IPS-20b (cell line): ENCODE measurements around the gene OR2T27.
"Not testable (repeated sequence)": the region's sequence is repeated elsewhere in the genome, so short reads cannot be mapped to it uniquely, and the experiment has no call there.

Experiments
- H3K27ac ChIP-seq: one replicate; pipeline ENCODE4 v1.5.1; 2013; ENCODE audit warnings: low read length
- H3K27me3 ChIP-seq: 2 replicates; pipeline ENCODE4 v1.6.1; 2013; ENCODE audit warnings: mild to moderate bottlenecking, low read length, inconsistent platforms; ENCODE audit not compliant: insufficient read depth
- H3K36me3 ChIP-seq: 2 replicates; pipeline ENCODE4 v1.6.1; 2013; ENCODE audit warnings: low read depth, mild to moderate bottlenecking, inconsistent platforms, low read length, moderate library complexity; ENCODE audit not compliant: insufficient read depth
- H3K4me1 ChIP-seq: 2 replicates; pipeline ENCODE4 v1.6.1; 2013; ENCODE audit warnings: mild to moderate bottlenecking, control low read depth, inconsistent platforms, low read length, moderate library complexity; ENCODE audit not compliant: insufficient read depth
- H3K4me3 ChIP-seq: 2 replicates; pipeline ENCODE4 v1.5.1; 2013; ENCODE audit warnings: mild to moderate bottlenecking, low read length, inconsistent platforms
- H3K9ac ChIP-seq: 2 replicates; pipeline ENCODE4 v1.6.1; 2013; ENCODE audit warnings: low read depth, mild to moderate bottlenecking, inconsistent platforms, low read length, moderate library complexity
- H3K9me3 ChIP-seq: 2 replicates; pipeline ENCODE4 v1.6.1; 2013; ENCODE audit warnings: mild to moderate bottlenecking, low read depth, low read length, inconsistent platforms; ENCODE audit not compliant: insufficient read depth

Gene OR2T27

DNA sequence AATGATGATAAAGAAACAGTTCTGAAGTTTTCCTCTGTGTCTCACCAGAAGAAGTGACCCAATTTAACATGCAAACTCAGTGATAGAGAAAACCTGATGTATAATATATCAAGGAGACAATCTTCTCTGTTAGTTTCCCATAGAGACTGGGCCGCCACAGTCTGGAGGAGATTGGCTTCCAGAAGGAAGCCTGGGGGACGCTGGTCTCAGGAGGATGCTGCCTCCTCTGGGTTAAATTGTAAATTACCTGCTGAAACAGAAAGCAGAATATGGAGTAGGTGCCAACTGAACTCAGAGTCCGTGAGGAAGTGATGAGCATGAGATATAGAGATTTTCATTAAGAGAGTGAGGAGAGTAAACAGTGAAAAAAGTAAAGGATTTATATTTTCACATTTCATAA is 31.5 kb upstream of the OR2T27 start:
- no peaks in the 10 kb centered on the region for H3K36me3 ChIP-seq

GRCh38 chr1:248681651-248682050 is 26.3 kb upstream of the OR2T27 start:
- no peaks in the 10 kb centered on the region for H3K27me3 ChIP-seq
- H3K9ac ChIP-seq, result no peak overlapping the region
- H3K4me3 ChIP-seq, result no peak overlapping the region; the same call in 1 of the 2 replicates
- no peaks in the 10 kb centered on the region for H3K4me1 ChIP-seq
- no peak overlapping the region for H3K27ac ChIP-seq
- H3K36me3 ChIP-seq, result no peaks in the 10 kb centered on the region
- H3K9me3 ChIP-seq, result peaks cover 77% of the 10 kb centered on the region

More for the DNA sequence above, 31.5 kb upstream of the OR2T27 start:
- Histone ChIP-seq H3K4me3 (no peak overlapping the region), H3K27me3 (no peaks in the 10 kb centered on the region), H3K9me3 (peaks cover 82% of the 10 kb centered on the region), H3K9ac (no peak overlapping the region), H3K27ac (no peak overlapping the region), H3K4me1 (no peaks in the 10 kb centered on the region)

GRCh38 chr1:248670003-248670402 is 14.7 kb upstream of the OR2T27 start:
- no peak overlapping the region for H3K9ac ChIP-seq
- H3K27me3 ChIP-seq, result no peaks in the 10 kb centered on the region
- no peaks in the 10 kb centered on the region for H3K36me3 ChIP-seq
- H3K4me1 ChIP-seq, result no peaks in the 10 kb centered on the region
- no peak overlapping the region for H3K4me3 ChIP-seq
- H3K9me3 ChIP-seq, result peaks cover 79% of the 10 kb centered on the region
- H3K27ac ChIP-seq, result no peak overlapping the region

DNA sequence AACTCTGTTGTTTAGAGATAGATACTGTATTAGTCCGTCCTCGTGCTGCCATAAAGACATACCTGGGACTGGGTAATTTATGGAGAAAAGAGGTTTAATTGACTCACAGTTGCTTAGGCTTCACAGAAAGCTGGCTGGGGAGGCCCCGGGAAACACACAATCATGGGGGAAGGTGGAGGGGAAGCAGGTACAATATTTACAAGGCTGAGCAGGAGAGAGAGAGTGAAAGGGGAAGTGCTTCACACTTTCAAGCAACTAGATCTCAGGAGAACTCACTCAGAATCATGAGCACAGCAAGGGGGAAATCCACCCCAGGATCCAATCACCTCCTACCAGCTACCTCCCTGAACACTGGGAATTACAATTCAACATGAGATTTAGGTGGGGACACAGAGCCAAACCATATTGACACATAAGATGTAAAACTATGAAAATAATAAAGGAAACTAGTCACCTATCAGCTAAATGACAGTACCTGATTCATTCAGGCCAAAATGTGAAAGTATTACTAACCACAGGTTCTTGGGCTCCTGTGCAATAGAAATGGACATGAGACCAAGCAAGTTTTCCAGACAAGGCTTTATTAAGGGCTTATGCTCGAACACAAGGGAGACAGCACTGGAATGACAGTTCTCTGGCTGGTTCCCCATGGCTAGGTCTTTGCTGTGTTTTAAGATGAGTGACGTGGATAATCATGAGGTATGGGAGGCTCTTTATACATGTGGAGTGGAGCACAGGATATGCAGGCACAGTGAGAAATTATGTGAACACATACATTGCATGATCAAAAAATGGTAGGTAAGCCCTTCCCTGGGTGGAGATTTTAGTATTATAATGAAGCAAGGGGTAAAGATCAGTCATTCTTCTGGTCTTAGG is 8.4 kb upstream of the OR2T27 start:
- H3K27ac ChIP-seq, H3K4me3 ChIP-seq, H3K36me3 ChIP-seq, H3K27me3 ChIP-seq, H3K4me1 ChIP-seq, H3K9ac ChIP-seq: not testable (repeated sequence)
- H3K9me3 ChIP-seq, result peaks cover 60% of the 10 kb centered on the region

- not testable (repeated sequence) for H3K4me3 ChIP-seq, H3K9ac ChIP-seq, H3K27me3 ChIP-seq, H3K36me3 ChIP-seq, H3K27ac ChIP-seq, H3K4me1 ChIP-seq
- H3K9me3 ChIP-seq, result peaks cover 27% of the 10 kb centered on the region
These were observed 1.5 kb upstream of the OR2T27 start for GRCh38 chr1:248656797-248657196.

DNA sequence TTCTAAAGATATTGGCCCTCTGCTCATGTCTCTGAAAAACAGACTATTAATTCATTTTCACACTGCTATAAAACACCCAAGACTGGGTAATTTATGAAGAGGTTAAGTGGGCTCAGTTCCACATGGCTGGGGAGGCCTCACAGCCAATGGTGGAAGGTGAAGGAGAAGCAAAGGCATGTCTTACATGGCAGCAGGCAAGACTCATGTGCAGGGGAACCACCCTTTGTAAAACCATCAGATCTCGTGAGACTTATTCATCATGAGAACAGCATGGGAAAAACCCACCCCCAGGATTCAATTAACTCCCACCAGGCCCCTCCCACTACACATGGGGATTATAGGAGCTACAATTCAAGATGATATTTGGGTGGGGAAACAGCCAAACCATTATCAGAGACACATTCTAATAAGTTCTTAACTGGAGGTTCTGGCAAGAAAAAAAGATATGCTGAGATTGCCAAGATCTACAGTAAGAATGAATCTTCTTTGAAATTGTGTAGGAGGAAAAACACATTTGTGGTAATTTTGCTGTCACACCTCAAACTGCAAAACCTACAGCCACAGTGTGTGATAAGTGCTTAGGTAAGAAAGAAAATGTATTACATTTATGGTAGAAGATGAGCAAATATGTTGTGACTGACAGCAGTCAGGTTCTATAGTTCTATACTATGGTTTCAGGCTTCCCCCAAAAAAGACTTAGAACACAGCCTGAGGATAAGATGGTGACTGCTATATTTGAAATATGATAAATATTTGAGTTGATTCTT is 6.4 kb downstream of the OR2T27 start:
- H3K4me3 ChIP-seq, H3K36me3 ChIP-seq, H3K27ac ChIP-seq, H3K4me1 ChIP-seq, H3K27me3 ChIP-seq, H3K9ac ChIP-seq: not testable (repeated sequence)
- H3K9me3 ChIP-seq, result peaks cover 17% of the 10 kb centered on the region

- not testable (repeated sequence) for H3K9ac ChIP-seq, H3K4me3 ChIP-seq, H3K27me3 ChIP-seq, H3K4me1 ChIP-seq, H3K36me3 ChIP-seq, H3K27ac ChIP-seq, H3K9me3 ChIP-seq
These were observed 10.2 kb downstream of the OR2T27 start, which contains the start of gene OR2T35 for GRCh38 chr1:248645178-248645577. OR2T35 (minus strand) TSS chr1:248645278; CDS start chr1:248639258, 6,020 bp downstream.

DNA sequence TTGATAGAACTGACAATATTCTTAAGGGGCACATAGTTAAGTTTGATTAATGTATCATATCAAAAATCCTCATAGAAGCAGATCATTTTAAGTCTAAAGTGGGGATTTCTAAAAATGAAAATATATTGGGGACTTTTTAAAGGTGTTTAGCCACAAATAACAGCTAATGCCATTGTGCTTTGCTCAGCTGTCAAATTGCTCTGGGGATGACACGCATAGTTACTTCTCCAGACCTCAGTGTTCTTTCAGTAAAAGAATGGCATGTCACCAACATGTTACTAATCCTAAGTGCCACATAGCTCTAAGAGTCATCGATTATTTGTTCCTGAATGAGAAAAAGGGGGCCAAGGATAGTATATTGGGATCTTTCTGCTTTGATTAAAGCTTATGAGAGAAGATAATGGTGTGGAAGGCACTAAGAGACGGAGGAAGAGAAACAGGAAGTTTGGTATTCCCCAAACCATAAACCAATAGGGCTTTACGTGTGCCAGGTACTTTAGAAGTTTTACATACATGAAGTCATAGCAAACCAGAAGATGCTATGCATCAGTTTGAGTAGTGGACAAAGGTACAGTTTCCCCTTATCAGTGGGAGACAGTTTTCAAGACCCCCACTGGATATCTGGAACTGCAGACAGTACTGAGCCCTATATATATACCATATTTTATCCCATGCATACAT is 12.2 kb downstream of the OR2T27 start:
- not testable (repeated sequence) for H3K4me3 ChIP-seq, H3K27me3 ChIP-seq, H3K9ac ChIP-seq, H3K9me3 ChIP-seq, H3K36me3 ChIP-seq, H3K27ac ChIP-seq, H3K4me1 ChIP-seq

DNA sequence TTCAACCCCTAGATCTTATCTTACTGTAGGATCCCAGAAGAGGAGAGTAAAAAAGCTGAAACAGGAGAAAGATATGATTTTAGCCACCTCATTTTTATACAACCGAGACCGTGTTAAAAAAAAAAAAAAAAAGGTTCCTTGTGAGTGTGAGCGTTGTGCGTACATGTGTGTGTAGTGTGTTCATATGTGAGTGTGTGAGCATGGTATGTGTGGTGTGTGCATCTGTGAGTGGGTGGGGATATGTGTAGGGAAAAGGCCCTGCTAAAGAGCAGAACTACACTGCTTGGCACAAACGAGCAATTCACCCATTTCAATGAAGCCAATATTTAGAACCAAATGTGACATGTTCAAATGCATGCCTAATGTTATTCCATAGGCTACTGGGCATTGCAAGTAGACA is 13.7 kb downstream of the OR2T27 start:
- not testable (repeated sequence) for H3K9ac ChIP-seq

DNA sequence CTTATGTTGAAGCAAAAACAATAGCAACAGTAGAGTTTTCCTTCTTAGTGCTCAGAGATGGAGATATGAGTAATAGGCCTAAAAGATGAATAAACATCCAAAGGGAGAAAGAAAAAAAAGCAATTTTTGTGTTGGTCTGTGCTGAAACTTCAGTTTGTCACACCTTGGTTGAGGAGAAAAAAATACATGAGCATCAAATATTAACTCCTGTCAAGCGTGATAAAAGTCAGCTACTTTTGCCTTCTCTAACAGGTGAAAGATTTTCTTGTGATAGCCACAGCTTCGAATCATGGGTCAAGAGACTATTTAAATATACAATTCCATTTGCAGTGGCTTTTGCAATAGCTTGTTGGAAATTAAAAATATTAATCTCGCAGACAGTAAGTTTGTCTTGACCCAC is 14.4 kb downstream of the OR2T27 start:
- H3K9me3 ChIP-seq, H3K27ac ChIP-seq, H3K36me3 ChIP-seq, H3K4me1 ChIP-seq, H3K4me3 ChIP-seq, H3K9ac ChIP-seq, H3K27me3 ChIP-seq: not testable (repeated sequence)

More for the DNA sequence above, 13.7 kb downstream of the OR2T27 start:
- not testable (repeated sequence) for H3K4me3 ChIP-seq, H3K9me3 ChIP-seq, H3K27ac ChIP-seq, H3K36me3 ChIP-seq, H3K27me3 ChIP-seq, H3K4me1 ChIP-seq

GRCh38 chr1:248639652-248640051 is 15.7 kb downstream of the OR2T27 start:
- not testable (repeated sequence) for H3K27me3 ChIP-seq, H3K9me3 ChIP-seq, H3K27ac ChIP-seq, H3K4me1 ChIP-seq, H3K9ac ChIP-seq, H3K4me3 ChIP-seq, H3K36me3 ChIP-seq
